ENCODE measurements around the gene KCNC2.

DNA sequence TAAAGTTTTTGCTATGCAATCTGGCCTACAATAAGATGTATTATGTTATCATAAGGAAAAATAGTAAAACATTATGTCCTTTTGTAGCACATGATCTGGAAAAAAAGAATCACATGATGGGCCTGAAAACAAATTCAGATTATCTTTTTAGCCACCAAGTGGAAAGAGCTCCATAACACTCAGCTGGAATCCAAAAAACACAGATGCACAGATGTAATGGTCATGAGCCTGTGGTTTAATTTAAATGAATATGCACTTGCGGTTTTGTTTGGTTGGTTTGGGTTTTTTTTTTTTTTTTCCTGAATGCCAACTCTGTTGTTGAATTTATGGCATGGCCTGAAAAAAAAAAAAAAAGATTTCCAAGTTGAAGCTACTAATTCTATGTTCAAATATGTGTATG lies 4.1 kb downstream of the KCNC2 start:
- TF ChIP-seq CTCF (IDR thresholded peaks at IDR 0.05) (no peak), POLR2AphosphoS5 (IDR thresholded peaks at IDR 0.05) (no peak)
